GM12878 (cell line): Measurements from ENCODE around the gene CLIC3. TPM values are rescaled to one million over a fixed set of nuclear protein-coding genes. Genes with fewer than 3 reads are reported as not detected.

ENCODE experiments used
- ATAC-seq: fragments of 200-7000 bp; cut with Tn5 transposase; 3 replicates; pipeline ENCODE4 v1.9.1; 2020; ENCODE audit warnings: mild to moderate bottlenecking, moderate library complexity
- BruUV-seq: library from RNA; stranded (reverse); fragments of 400-500 nt; replicated peaks from 2 replicates; lab custom pipeline; 2021; lab: Mats Ljungman, UMichigan
- CTCF ChIA-PET: fragments of 300-600 bp; sonication (Branson Sonifier 250); formaldehyde crosslinking; extraction: SDS; loops from one replicate; lab custom pipeline; 2021; ENCODE audit warnings: inconsistent platforms; lab: Yijun Ruan, JAX
- POLR2A ChIA-PET: fragments of 350-600 bp; formaldehyde crosslinking; extraction: SDS; loops from one replicate; lab custom pipeline; 2021; ENCODE audit warnings: inconsistent platforms; lab: Charles Lee
- RAD21 ChIA-PET: fragments of 300-600 bp; sonication (Branson Sonifier 250); formaldehyde crosslinking; loops from one replicate; lab custom pipeline; 2023; ENCODE audit warnings: antibody characterized with exemption; ENCODE audit not compliant: unreplicated experiment; lab: Charles Lee
- SMC1A ChIA-PET: fragments of 300-600 bp; sonication (Branson Sonifier 250); formaldehyde crosslinking; loops from one replicate; lab custom pipeline; 2023; ENCODE audit not compliant: unreplicated experiment, uncharacterized antibody; lab: Charles Lee
- DNase-seq: peaks from one replicate; pipeline ENCODE4 v3.0.0-alpha.2; 2011; ENCODE audit warnings: low read depth, low spot score
- FAIRE-seq: peaks from 3 replicates; lab custom pipeline; 2011; peaks lifted over from hg19 to GRCh38; lab: Jason Lieb, UNC
- H2AFZ ChIP-seq: 2 replicates; pipeline ENCODE4 v1.6.0; 2011; ENCODE audit warnings: low read depth, low read length, control low read depth; ENCODE audit not compliant: control insufficient read depth
- H3K27ac ChIP-seq: 2 replicates; pipeline ENCODE4 v1.5.1; 2011; ENCODE audit warnings: control low read depth; ENCODE audit not compliant: control insufficient read depth, insufficient read depth
- H3K27me3 ChIP-seq, 2 experiments: replicated peaks in 1 of 2; 2 replicates each; pipeline versions ENCODE4 v1.6.0 to v1.6.1; 2011; ENCODE audit warnings: low read length in 1 of 2; ENCODE audit not compliant: control insufficient read depth in 2 of 2, insufficient read depth in 2 of 2
- H3K36me3 ChIP-seq, 2 experiments: 2 replicates each; pipeline ENCODE4 v1.5.1; 2011; ENCODE audit warnings: low read length in 1 of 2; ENCODE audit not compliant: control insufficient read depth in 2 of 2, insufficient read depth in 2 of 2
- H3K4me1 ChIP-seq: 2 replicates; pipeline ENCODE4 v1.6.1; 2011; ENCODE audit warnings: mild to moderate bottlenecking, low read length, moderate library complexity, mixed read lengths; ENCODE audit not compliant: control insufficient read depth, insufficient read depth
- H3K4me2 ChIP-seq: 2 replicates; pipeline ENCODE4 v1.6.0; 2011; ENCODE audit warnings: control low read depth; ENCODE audit not compliant: control insufficient read depth, insufficient read depth
- H3K4me3 ChIP-seq: fragments of 200-600 bp; sonication (generic); 2 replicates; pipeline ENCODE4 v1.5.1; 2016
- H3K79me2 ChIP-seq: 2 replicates; pipeline ENCODE4 v1.6.0; 2011; ENCODE audit warnings: low read length; ENCODE audit not compliant: control insufficient read depth, insufficient read depth
- H3K9ac ChIP-seq: 2 replicates; pipeline ENCODE4 v1.8.0; 2011; ENCODE audit warnings: low read length, control low read depth, mixed read lengths; ENCODE audit not compliant: control insufficient read depth, insufficient read depth
- H3K9me3 ChIP-seq: replicated peaks from 3 replicates; pipeline ENCODE4 v1.5.1; 2011; ENCODE audit warnings: mild to moderate bottlenecking, low read length; ENCODE audit not compliant: control insufficient read depth, insufficient read depth
- H4K20me1 ChIP-seq: 2 replicates; pipeline ENCODE4 v1.6.0; 2011; ENCODE audit not compliant: control insufficient read depth, insufficient read depth
- ESRRA ChIP-seq: IDR thresholded peaks from 2 replicates; pipeline ENCODE4 v1.6.1; 2012; ENCODE audit warnings: mild to moderate bottlenecking, low read length, improper control_type of control experiment
- MEF2A ChIP-seq: IDR thresholded peaks from 2 replicates; pipeline ENCODE4 v1.6.1; 2011; ENCODE audit warnings: low read depth, mild to moderate bottlenecking, low read length, moderate library complexity; ENCODE audit not compliant: insufficient read depth
- PAX8 ChIP-seq: fragments of 450-650 bp; IDR thresholded peaks from 2 replicates; pipeline ENCODE4 v1.6.1; 2017; ENCODE audit warnings: mild to moderate bottlenecking, moderate library complexity
- RELA ChIP-seq: fragments of 450-650 bp; IDR thresholded peaks from 2 replicates; pipeline ENCODE4 v1.8.0; 2014; ENCODE audit warnings: borderline replicate concordance; ENCODE audit not compliant: partially characterized antibody
- TAF1 ChIP-seq: IDR thresholded peaks from 2 replicates; pipeline ENCODE4 v1.6.1; 2011; ENCODE audit warnings: mild to moderate bottlenecking, low read depth, low read length, borderline replicate concordance
- TCF7 ChIP-seq: IDR thresholded peaks from 2 replicates; pipeline ENCODE4 v1.6.1; 2014; ENCODE audit warnings: antibody characterized with exemption, borderline replicate concordance
- WGBS: methylation state at CpG from one replicate; pipeline ENCODE4 v1.1.6; 2016; ENCODE audit warnings: low lambda C conversion rate; ENCODE audit not compliant: insufficient replicate concordance, insufficient coverage; ENCODE audit errors: missing lambda C conversion rate; 5-methylcytosine and 5-hydroxymethylcytosine counted together
- in situ Hi-C: fragments of 300-500 bp; cut with MboI; formaldehyde crosslinking; loops from 9 replicates; pipeline ENCODE4 v1.14.3; 2018; ENCODE audit warnings: mixed read lengths
- intact Hi-C: fragments of 100-400 bp; cut with micrococcal nuclease; formaldehyde crosslinking; loops from one replicate; pipeline ENCODE4 v1.14.2; 2022; ENCODE audit not compliant: unreplicated experiment
- polyA plus RNA-seq, 11 experiments: library from polyadenylated mRNA; depleted of rRNA in 4 of 11; unstranded in 6 of 11; stranded (reverse) in 5 of 11; fragments of >200 nt; fragmentation: Nextera tagmentation in 4 of 11; fragmentation: Illumina TruSeq in 1 of 11; extraction: Ambion mirVana in 4 of 11; extraction: Trizol in 1 of 11; gene quantifications; 1 replicate in 1 of 11; 2 replicates in 10 of 11; pipeline versions ENCODE4 v1.2.1 to v1.2.3, GENCODE V29; 2011 to 2016; ENCODE audit warnings: inconsistent platforms in 2 of 11, missing spikeins in 2 of 11, low read depth in 1 of 11
- total RNA-seq, 4 experiments: library from RNA; depleted of rRNA in 3 of 4; stranded (reverse); fragments of >200 nt in 3 of 4; fragmentation: Illumina TruSeq in 1 of 4; extraction: Trizol in 1 of 4; gene quantifications; 2 replicates each; pipeline versions ENCODE4 v1.2.1 to v1.2.3, GENCODE V29; 2013 to 2021

The CLIC3 gene
- total and polyA plus RNA-seq, 10 of the 15 experiments (the other 5 are each of a cell fraction or from before 2014, with no cell fraction given) = 0.31 TPM; not detected in 9

DNA sequence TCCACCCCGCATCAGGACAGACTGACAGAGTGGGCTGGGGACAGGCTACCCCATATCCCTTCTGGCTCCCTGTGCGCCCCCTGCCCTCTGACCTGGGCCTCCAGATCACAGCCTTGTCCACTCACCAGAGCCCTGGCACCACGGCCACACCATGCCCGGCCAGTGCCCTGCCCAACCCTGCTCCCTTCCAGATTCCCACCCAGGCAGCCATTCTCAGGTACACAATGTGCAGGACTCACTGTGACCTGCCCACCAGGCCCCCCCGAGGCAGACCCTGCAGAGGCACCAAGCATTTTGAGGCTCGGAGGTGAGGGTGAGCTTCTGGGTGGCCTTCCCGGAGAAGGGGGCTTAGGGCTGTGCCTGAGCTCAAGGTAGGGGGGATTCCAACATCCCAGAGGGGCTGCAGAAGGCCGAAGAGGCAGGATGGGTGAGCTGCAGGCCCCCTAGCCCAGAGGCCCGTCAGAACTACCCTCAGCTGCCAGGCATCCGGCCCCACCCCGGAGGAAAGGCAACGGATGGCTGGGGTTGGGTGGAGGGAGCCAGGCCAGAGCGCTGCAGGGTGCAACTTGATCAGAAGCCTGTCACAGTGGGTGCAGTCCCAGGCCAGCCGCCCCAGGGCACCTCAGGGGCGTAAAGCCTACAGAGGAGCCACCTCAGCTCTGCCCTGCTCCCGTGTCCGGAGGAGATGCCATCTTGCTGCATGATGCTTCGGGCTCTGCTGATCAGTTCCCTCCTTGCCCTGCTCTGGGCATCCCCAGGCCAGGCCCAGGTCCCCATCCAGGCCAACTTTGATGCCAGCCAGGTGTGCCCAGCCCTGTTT is 13.9 kb downstream of the CLIC3 start, which contains the start of gene LCNL1:
Gene LCNL1, plus strand, starts transcription at position 762 of the 820 bp plus-strand sequence. CDS start 594 bp downstream, outside the sequence.
- Histone ChIP-seq H3K9me3 (no peaks in the 10 kb centered on the region), H3K27ac (no peak within 1 kb of the TSS), H3K4me1 (no peaks in the 10 kb centered on the region), H3K9ac (no peak within 1 kb of the TSS), H3K36me3 (no peaks in the 10 kb centered on the region), H3K4me2 (no peak within 1 kb of the TSS), H3K4me3 (no peak within 1 kb of the TSS), H3K79me2 (no peaks in the 10 kb centered on the region), H3K27me3 (peaks cover 5 to 6% of the 10 kb centered on the region in 2 experiments), H4K20me1 (peaks cover 3% of the 10 kb centered on the region; the same call in 1 of the 2 replicates), H2AFZ (no peak within 1 kb of the TSS)
- in situ Hi-C loops = no loop called here
- no peak for FAIRE-seq
- ATAC-seq = no peak; the same call in 2 of the 3 replicates
- BruUV-seq = no TSS peak
- ChIA-PET SMC1A (no interaction called here), RAD21 (no interaction called here), POLR2A (no interaction called here), CTCF (interaction anchor here (1.0 kb wide), 1 partner anchor 190 kb away, joined by 3 read pairs; no protein-coding TSS in a partner anchor)
- no peak for DNase-seq
- intact Hi-C loops = no loop called here
- 39% methylated on average over 18 of the region's 18 CpGs for whole genome bisulfite sequencing
- TF ChIP-seq PAX8 (no peak), MEF2A (no peak), TCF7 (no peak), ESRRA (no peak), TAF1 (no peak), RELA (no peak)
